HepG2 (cell line): ENCODE measurements around the gene SETD1A. TPM values are rescaled to one million over a fixed set of nuclear protein-coding genes. Genes with fewer than 3 reads are reported as not detected.

Experiments
- AHDC1 ChIP-seq: sonication (generic); formaldehyde crosslinking; IDR thresholded peaks from 2 replicates; pipeline ENCODE4 v1.5.1; 2020; ENCODE audit warnings: mild to moderate bottlenecking, missing genetic modification reagents, borderline replicate concordance
- CTCF ChIP-seq: sonication (generic); formaldehyde crosslinking; IDR thresholded peaks from 2 replicates; pipeline ENCODE4 v1.5.0; 2020; ENCODE audit warnings: mild to moderate bottlenecking, missing genetic modification reagents, moderate library complexity
- FOXA3 ChIP-seq: IDR thresholded peaks from 2 replicates; pipeline ENCODE4 v1.6.1; 2016; ENCODE audit warnings: missing genetic modification reagents, missing compliant biosample characterization
- HDAC1 ChIP-seq: sonication (generic); formaldehyde crosslinking; IDR thresholded peaks from 2 replicates; pipeline ENCODE4 v1.5.1; 2020; ENCODE audit warnings: mild to moderate bottlenecking, missing genetic modification reagents
- MIER2 ChIP-seq: IDR thresholded peaks from 2 replicates; pipeline ENCODE4 v1.6.1; 2016; ENCODE audit warnings: missing biosample characterization, missing genetic modification reagents
- POLR2AphosphoS5 ChIP-seq: IDR thresholded peaks from 2 replicates; pipeline ENCODE4 v1.6.1; 2012; ENCODE audit warnings: low read depth, low read length
- SNAPC4 ChIP-seq: sonication (generic); formaldehyde crosslinking; IDR thresholded peaks from 2 replicates; pipeline ENCODE4 v1.4.0; 2020; ENCODE audit warnings: mild to moderate bottlenecking, missing genetic modification reagents
- ZHX1 ChIP-seq: sonication (generic); formaldehyde crosslinking; IDR thresholded peaks from 2 replicates; pipeline ENCODE4 v1.8.1; 2022; ENCODE audit warnings: low read depth, mild to moderate bottlenecking, missing genetic modification reagents
- ZMYM2 ChIP-seq: sonication (generic); formaldehyde crosslinking; IDR thresholded peaks from 2 replicates; pipeline ENCODE4 v1.8.0; 2022; ENCODE audit warnings: mild to moderate bottlenecking, missing genetic modification reagents
- ZNF18 ChIP-seq: sonication (generic); formaldehyde crosslinking; IDR thresholded peaks from 2 replicates; pipeline ENCODE4 v1.8.0; 2022; ENCODE audit warnings: mild to moderate bottlenecking, missing genetic modification reagents; ENCODE audit not compliant: insufficient replicate concordance
- polyA plus RNA-seq, 8 experiments: library from polyadenylated mRNA; depleted of rRNA in 3 of 8; stranded (reverse) in 7 of 8; unstranded in 1 of 8; fragments of >200 nt; fragmentation: Illumina TruSeq in 4 of 8; extraction: Trizol in 4 of 8; gene quantifications; 2 replicates each; pipeline versions ENCODE4 v1.2.1 to v1.2.3, GENCODE V29; 2011 to 2016; ENCODE audit warnings: low read depth in 4 of 8, missing spikeins in 1 of 8, mixed read lengths in 1 of 8; ENCODE audit not compliant: insufficient read depth in 1 of 8
- total RNA-seq, 5 experiments: library from RNA; depleted of rRNA; stranded (reverse); fragments of >200 nt; fragmentation: Illumina TruSeq; extraction: Trizol; gene quantifications; 2 replicates each; pipeline ENCODE4 v1.2.3, GENCODE V29; 2016; ENCODE audit warnings: low read depth in 1 of 5

The SETD1A gene
- total and polyA plus RNA-seq, 2 of the 13 experiments (the other 11 are each of a cell fraction or from before 2014, with no cell fraction given), result 3.8 to 5.6 TPM

GRCh38 chr16:30921748-30922419, 35.7 kb upstream of the SETD1A start (continued):
- TF ChIP-seq CTCF (CRISPR knock-in tag), result peak; percentile 99
- TF ChIP-seq ZNF18 (CRISPR knock-in tag), result peak; percentile 84
- TF ChIP-seq FOXA3 (CRISPR knock-in tag), result no peak; the same call in none of the 2 replicates
- no peak for TF ChIP-seq AHDC1 (CRISPR knock-in tag)
- peak; percentile 73; the same call in 1 of the 2 replicates for TF ChIP-seq HDAC1
- TF ChIP-seq SNAPC4 (CRISPR knock-in tag), result no peak; the same call in none of the 2 replicates
- TF ChIP-seq ZMYM2 (CRISPR knock-in tag), result peak; percentile 55
- TF ChIP-seq MIER2 (CRISPR knock-in tag), result 0 out of 2 replicates have a peak, but pooled peaks have one; percentile 31
- TF ChIP-seq POLR2AphosphoS5, result peak; percentile 49
- peak; percentile 71; the same call in 1 of the 2 replicates for TF ChIP-seq ZHX1 (CRISPR knock-in tag)
